Activated CD4-positive, alpha-beta memory T cell treated with anti-CD3 and anti-CD28 coated beads, Interleukin-2, amount 10 ng/mL, durations not matched to agents 7 days and 5 days (primary cell): ENCODE results near the gene PIKFYVE. TPM values are rescaled to one million over a fixed set of nuclear protein-coding genes. Genes with fewer than 3 reads are reported as not detected.
A peak's percentile ranks its signal among the peaks of the same experiment; 100 is the strongest.
"Not testable (repeated sequence)": the region's sequence is repeated elsewhere in the genome, so short reads cannot be mapped to it uniquely, and the experiment has no call there.

ENCODE experiments used
- CTCF ChIA-PET: fragments of 350-600 bp; sonication (Branson Sonifier 250); formaldehyde crosslinking; loops from one replicate; lab custom pipeline; 2021; ENCODE audit warnings: antibody characterized with exemption, inconsistent platforms; lab: Charles Lee
- POLR2A ChIA-PET: fragments of 350-600 bp; sonication (Branson Sonifier 250); formaldehyde crosslinking; loops from one replicate; lab custom pipeline; 2021; ENCODE audit warnings: antibody characterized with exemption; lab: Charles Lee
- DNase-seq: peaks from one replicate; pipeline ENCODE4 v3.0.0-alpha.2; 2020
- H3K27ac Mint-ChIP-seq: one replicate; pipeline ENCODE4 v1.8.0; 2021; ENCODE audit warnings: mild to moderate bottlenecking, mixed read lengths
- H3K27me3 Mint-ChIP-seq: one replicate; pipeline ENCODE4 v1.8.0; 2021; ENCODE audit warnings: mixed read lengths
- H3K36me3 Mint-ChIP-seq: one replicate; pipeline ENCODE4 v1.8.0; 2021; ENCODE audit warnings: low read depth, mixed read lengths
- H3K4me1 Mint-ChIP-seq: one replicate; pipeline ENCODE4 v1.8.0; 2021; ENCODE audit warnings: mixed read lengths
- H3K4me3 Mint-ChIP-seq: one replicate; pipeline ENCODE4 v1.8.0; 2021; ENCODE audit warnings: mild to moderate bottlenecking, mixed read lengths
- H3K9me3 Mint-ChIP-seq: one replicate; pipeline ENCODE4 v1.8.0; 2021; ENCODE audit warnings: mixed read lengths
- total RNA-seq, 2 experiments: library from RNA; stranded (reverse); gene quantifications; one replicate each; pipeline ENCODE4 v1.2.3, GENCODE V29; 2021

The PIKFYVE gene
- total RNA-seq = 10 to 100 TPM; 36.6 to 37.2 TPM

- Mint-ChIP-seq H3K4me1 (peaks cover 52% of the 10 kb centered on the region), H3K27ac (peak within 1 kb of the TSS; percentile 96)
- POLR2A ChIA-PET = interaction anchor here (0.8 to 3.2 kb wide), 10 partner anchors 9 to 1122 kb away, joined by 3 to 35 read pairs (median 4); partner anchors contain the start of genes CCNYL1, CREB1, IDH1 and METTL21A
Measured at GRCh38 chr2:208265801-208266552, at the start of gene PIKFYVE. Gene PIKFYVE (plus strand): TSS chr2:208266255. CDS start chr2:208271520, 5,265 bp downstream.

GRCh38 chr2:208221873-208222272 is 44.2 kb upstream of the PIKFYVE start:
- POLR2A ChIA-PET, H3K27me3 Mint-ChIP-seq, H3K4me1 Mint-ChIP-seq, DNase-seq, CTCF ChIA-PET, H3K36me3 Mint-ChIP-seq, H3K4me3 Mint-ChIP-seq, H3K27ac Mint-ChIP-seq, H3K9me3 Mint-ChIP-seq: not testable (repeated sequence)

More at GRCh38 chr2:208265801-208266552, at the start of gene PIKFYVE:
- Mint-ChIP-seq H3K36me3 (peaks cover 22% of the 10 kb centered on the region), H3K4me3 (peak within 1 kb of the TSS; percentile 90), H3K9me3 (no peaks in the 10 kb centered on the region), H3K27me3 (no peaks in the 10 kb centered on the region)
- peak; percentile 93 for DNase-seq
- CTCF ChIA-PET = interaction anchor here (0.6 to 5.9 kb wide), 5 partner anchors 12 to 639 kb away, joined by 3 to 82 read pairs (median 3); partner anchors contain the start of gene IDH1

GRCh38 chr2:208222351-208222750 is 43.7 kb upstream of the PIKFYVE start:
- POLR2A ChIA-PET = no interaction called here
- Mint-ChIP-seq H3K4me1 (no peaks in the 10 kb centered on the region), H3K9me3 (no peaks in the 10 kb centered on the region), H3K27ac (no peak overlapping the region), H3K4me3 (no peak overlapping the region), H3K36me3 (no peaks in the 10 kb centered on the region), H3K27me3 (peaks cover 8% of the 10 kb centered on the region)
- DNase-seq = no peak
- CTCF ChIA-PET = no interaction called here

- CTCF ChIA-PET = no interaction called here
- POLR2A ChIA-PET = no interaction called here
- Mint-ChIP-seq H3K9me3 (no peaks in the 10 kb centered on the region), H3K36me3 (no peaks in the 10 kb centered on the region), H3K27me3 (peaks cover 4% of the 10 kb centered on the region), H3K4me1 (no peaks in the 10 kb centered on the region), H3K4me3 (no peak overlapping the region), H3K27ac (no peak overlapping the region)
- no peak for DNase-seq
Measured at GRCh38 chr2:208224802-208225201, 41.3 kb upstream of the PIKFYVE start.

- no peaks in the 10 kb centered on the region for H3K4me1 Mint-ChIP-seq
- H3K9me3 Mint-ChIP-seq = peaks cover 6% of the 10 kb centered on the region
- POLR2A ChIA-PET = no interaction called here
- H3K27me3 Mint-ChIP-seq = no peaks in the 10 kb centered on the region
- H3K36me3 Mint-ChIP-seq = no peaks in the 10 kb centered on the region
- CTCF ChIA-PET = interaction anchor here (1.6 kb wide), 1 partner anchor 53 kb away, joined by 4 read pairs; no protein-coding TSS in a partner anchor
- H3K27ac Mint-ChIP-seq = no peak overlapping the region
- DNase-seq = no peak
- H3K4me3 Mint-ChIP-seq = no peak overlapping the region
Measured at GRCh38 chr2:208227581-208228232, 38.3 kb upstream of the PIKFYVE start.

- H3K27ac Mint-ChIP-seq = no peak overlapping the region
Measured at GRCh38 chr2:208228476-208228875, 37.6 kb upstream of the PIKFYVE start.

GRCh38 chr2:208234786-208235185 is 31.3 kb upstream of the PIKFYVE start:
- H3K4me1 Mint-ChIP-seq = no peaks in the 10 kb centered on the region
- DNase-seq = no peak
- ChIA-PET POLR2A (no interaction called here), CTCF (no interaction called here)
- H3K9me3 Mint-ChIP-seq = peaks cover 6% of the 10 kb centered on the region
- no peaks in the 10 kb centered on the region for H3K27me3 Mint-ChIP-seq
- H3K4me3 Mint-ChIP-seq = no peak overlapping the region
- no peak overlapping the region for H3K27ac Mint-ChIP-seq
- peaks cover 44% of the 10 kb centered on the region for H3K36me3 Mint-ChIP-seq

More at GRCh38 chr2:208228476-208228875, 37.6 kb upstream of the PIKFYVE start:
- Mint-ChIP-seq H3K4me1 (no peaks in the 10 kb centered on the region), H3K9me3 (peaks cover 6% of the 10 kb centered on the region), H3K4me3 (no peak overlapping the region), H3K27me3 (no peaks in the 10 kb centered on the region), H3K36me3 (no peaks in the 10 kb centered on the region)
- POLR2A ChIA-PET = no interaction called here
- no peak for DNase-seq
- CTCF ChIA-PET = interaction anchor here (1.6 kb wide), 1 partner anchor 54 kb away, joined by 4 read pairs; no protein-coding TSS in a partner anchor

- peaks cover 48% of the 10 kb centered on the region for H3K36me3 Mint-ChIP-seq
- H3K4me1 Mint-ChIP-seq = peaks cover 2% of the 10 kb centered on the region
- no peaks in the 10 kb centered on the region for H3K27me3 Mint-ChIP-seq
- H3K4me3 Mint-ChIP-seq = no peak overlapping the region
- no peak for DNase-seq
- CTCF ChIA-PET = no interaction called here
- POLR2A ChIA-PET = no interaction called here
- H3K9me3 Mint-ChIP-seq = peaks cover 4% of the 10 kb centered on the region
- H3K27ac Mint-ChIP-seq = no peak overlapping the region
Measured at GRCh38 chr2:208235860-208236259, 30.2 kb upstream of the PIKFYVE start.

GRCh38 chr2:208239770-208240493 is 26.1 kb upstream of the PIKFYVE start:
- H3K27ac Mint-ChIP-seq = no peak overlapping the region
- ChIA-PET CTCF (no interaction called here), POLR2A (no interaction called here)
- H3K9me3 Mint-ChIP-seq = no peaks in the 10 kb centered on the region
- no peaks in the 10 kb centered on the region for H3K27me3 Mint-ChIP-seq
- peaks cover 69% of the 10 kb centered on the region for H3K36me3 Mint-ChIP-seq
- no peak for DNase-seq
- H3K4me1 Mint-ChIP-seq = peaks cover 2% of the 10 kb centered on the region
- no peak overlapping the region for H3K4me3 Mint-ChIP-seq

- no peaks in the 10 kb centered on the region for H3K9me3 Mint-ChIP-seq
- no peak overlapping the region for H3K27ac Mint-ChIP-seq
- CTCF ChIA-PET = no interaction called here
- no peak overlapping the region for H3K4me3 Mint-ChIP-seq
- no peak for DNase-seq
- POLR2A ChIA-PET = no interaction called here
- H3K27me3 Mint-ChIP-seq = no peaks in the 10 kb centered on the region
- peaks cover 64% of the 10 kb centered on the region for H3K36me3 Mint-ChIP-seq
- peaks cover 2% of the 10 kb centered on the region for H3K4me1 Mint-ChIP-seq
Measured at GRCh38 chr2:208240619-208241209, 25.3 kb upstream of the PIKFYVE start.

- H3K4me3 Mint-ChIP-seq = no peak overlapping the region
- ChIA-PET POLR2A (no interaction called here), CTCF (interaction anchor here (0.6 kb wide), 1 partner anchor 471 kb away, joined by 4 read pairs; no protein-coding TSS in a partner anchor)
- no peak overlapping the region for H3K27ac Mint-ChIP-seq
- H3K4me1 Mint-ChIP-seq = peaks cover 2% of the 10 kb centered on the region
- H3K27me3 Mint-ChIP-seq = no peaks in the 10 kb centered on the region
- DNase-seq = no peak
- H3K36me3 Mint-ChIP-seq = peaks cover 64% of the 10 kb centered on the region
- no peaks in the 10 kb centered on the region for H3K9me3 Mint-ChIP-seq
Measured at GRCh38 chr2:208244422-208244821, 21.6 kb upstream of the PIKFYVE start.

- H3K4me1 Mint-ChIP-seq = peaks cover under 1% of the 10 kb centered on the region
- no peak overlapping the region for H3K27ac Mint-ChIP-seq
- no peaks in the 10 kb centered on the region for H3K9me3 Mint-ChIP-seq
- DNase-seq = no peak
- CTCF ChIA-PET = interaction anchor here (1.1 kb wide), 1 partner anchor 9 kb away, joined by 6 read pairs; the partner anchor contains the start of gene IDH1
- H3K4me3 Mint-ChIP-seq = no peak overlapping the region
- POLR2A ChIA-PET = no interaction called here
- peaks cover 69% of the 10 kb centered on the region for H3K36me3 Mint-ChIP-seq
- no peaks in the 10 kb centered on the region for H3K27me3 Mint-ChIP-seq
Measured at GRCh38 chr2:208245746-208246145, 20.3 kb upstream of the PIKFYVE start.
